Transverse colon (tissue), 4 donors: ENCODE results near the gene TACC2. TPM values are rescaled to one million over a fixed set of nuclear protein-coding genes. Genes with fewer than 3 reads are reported as not detected.
A peak's percentile ranks its signal among the peaks of the same experiment; 100 is the strongest.

Source experiments
- DNase-seq: peaks from one replicate; pipeline ENCODE4 v3.0.0-alpha.2; 2019
- H3K27ac ChIP-seq, 4 donors: fragments of 200-600 bp; sonication (generic); 2 replicates each; pipeline ENCODE4 v1.5.1; 2016 to 2018; ENCODE audit warnings: inconsistent platforms in 4 of 4
- H3K27me3 ChIP-seq: fragments of 200-600 bp; sonication (generic); 2 replicates; pipeline ENCODE4 v1.5.1; 2017; ENCODE audit warnings: inconsistent platforms
- H3K36me3 ChIP-seq, 4 donors: fragments of 200-600 bp; sonication (generic); 2 replicates each; pipeline ENCODE4 v1.5.1; 2017 to 2019; ENCODE audit warnings: inconsistent platforms in 4 of 4
- H3K4me1 ChIP-seq, 4 donors: fragments of 200-600 bp; sonication (generic); 2 replicates each; pipeline ENCODE4 v1.5.1; 2017 to 2020; ENCODE audit warnings: inconsistent platforms in 4 of 4
- H3K4me3 ChIP-seq, 4 donors: fragments of 200-600 bp; sonication (generic); 1 replicate in 1 of 4; 2 replicates in 3 of 4; pipeline versions ENCODE4 v1.5.1 to v1.6.1; 2017 to 2019; ENCODE audit warnings: inconsistent platforms in 4 of 4
- H3K9me3 ChIP-seq, 2 donors: fragments of 200-600 bp; sonication (generic); 2 replicates each; pipeline ENCODE4 v1.5.1; 2017 to 2019; ENCODE audit warnings: inconsistent platforms in 2 of 2
- EP300 ChIP-seq: sonication (generic); formaldehyde crosslinking; IDR thresholded peaks from one replicate; pipeline ENCODE4 v1.6.1; 2017; ENCODE audit warnings: antibody characterized with exemption, low read depth
- POLR2A ChIP-seq: fragments of 450-650 bp; IDR thresholded peaks from one replicate; pipeline ENCODE4 v1.6.1; 2016; ENCODE audit warnings: antibody characterized with exemption, mild to moderate bottlenecking, moderate library complexity
- POLR2AphosphoS5 ChIP-seq, 3 donors: sonication (generic); formaldehyde crosslinking; IDR thresholded peaks; one replicate each; pipeline ENCODE4 v1.6.1; 2016; ENCODE audit warnings: antibody characterized with exemption in 3 of 3
- WGBS, 2 donors: methylation state at CpG; one replicate each; pipeline ENCODE4 v1.1.5; 2018; ENCODE audit warnings: low coverage in 1 of 2; 5-methylcytosine and 5-hydroxymethylcytosine counted together
- in situ Hi-C, 4 donors: fragments of 200-750 bp; cut with MboI; loops; one replicate each; pipeline versions ENCODE4 v1.15.0 to v1.15.1; 2017; ENCODE audit warnings: low sequenced_read_pairs in 3 of 4, low pct_ligation_motif_present in 1 of 4, low pct_unique_long_range_greater_than_20kb in 1 of 4
- intact Hi-C: fragments of 100-400 bp; cut with DNase I; formaldehyde crosslinking; loops from one replicate; pipeline ENCODE4 v1.15.1; 2023; ENCODE audit warnings: low total_unique reads
- total RNA-seq, 4 donors: library from RNA; depleted of rRNA; stranded (reverse); fragments of >200 nt; gene quantifications; one replicate each; pipeline ENCODE4 v1.1.0, GENCODE V29; 2016
- TF ChIP-seq, protein P1 (sequence below), 5 experiments: fragments of 200-600 bp in 3 of 5; fragments of 450-650 bp in 2 of 5; sonication (generic) in 3 of 5; IDR thresholded peaks; 1 replicate in 2 of 5; 2 replicates in 3 of 5; pipeline ENCODE4 v1.5.1; 2016 to 2017; ENCODE audit warnings: antibody characterized with exemption in 5 of 5, inconsistent platforms in 3 of 5, mild to moderate bottlenecking in 2 of 5, moderate library complexity in 1 of 5

Gene TACC2
- total RNA-seq, 4 donors from 2014 or later, result 65.9 to 178 (median 101) TPM

DNA sequence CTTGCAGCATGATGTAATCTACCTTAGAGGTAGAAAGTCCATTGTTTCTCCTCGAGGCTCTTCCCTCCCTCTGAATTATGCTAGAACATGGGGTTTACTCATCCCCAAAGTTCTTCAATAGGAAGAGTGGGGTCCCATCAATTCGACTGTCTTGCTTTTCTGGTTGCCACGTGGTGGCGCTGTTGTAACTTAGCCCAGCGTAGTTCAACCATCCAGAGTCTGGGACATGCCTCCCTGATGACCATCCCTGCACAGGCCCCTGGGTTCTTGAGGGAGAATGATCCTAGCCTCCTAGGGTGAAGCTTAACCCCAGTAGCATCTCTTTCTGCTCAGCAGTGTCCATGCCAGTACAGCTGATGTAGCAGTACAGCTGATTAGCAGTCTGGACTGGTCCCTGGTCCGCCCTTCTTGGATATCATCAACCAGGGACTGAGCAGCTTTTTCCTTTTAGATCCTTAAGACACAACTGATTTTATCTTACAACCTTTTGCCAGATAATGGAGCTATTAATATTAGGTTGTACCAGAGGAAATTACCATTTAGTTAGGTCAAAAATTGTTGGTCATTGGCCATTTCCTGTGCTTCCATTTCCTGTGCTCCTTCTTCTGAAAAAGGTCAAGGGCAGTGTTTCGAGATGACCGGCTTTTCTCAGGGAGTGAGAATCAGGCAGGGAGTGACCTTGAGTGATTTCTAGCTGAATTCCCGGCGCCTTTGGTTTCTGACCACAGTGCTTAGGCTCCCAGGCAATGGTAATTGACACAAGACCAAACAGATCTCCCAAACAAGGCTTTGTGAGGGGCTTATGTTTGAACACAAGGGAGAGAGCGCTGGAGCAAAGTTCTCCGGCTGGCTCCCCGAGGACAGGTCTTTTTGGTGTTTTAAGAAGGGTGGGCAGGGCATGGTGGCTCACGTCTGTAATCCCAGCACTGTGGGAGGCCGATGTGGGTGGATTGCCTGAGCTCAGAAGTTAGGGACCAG lies 65.4 kb downstream of the TACC2 start:
- Histone ChIP-seq H3K4me1 (peaks cover 0 to 29% (median 10%) of the 10 kb centered on the region in 4 donors), H3K9me3 (no peaks in the 10 kb centered on the region), H3K27ac (peak overlapping the region in 2 of 4 donors; percentile 27 to 29), H3K4me3 (no peak overlapping the region), H3K27me3 (no peaks in the 10 kb centered on the region), H3K36me3 (no peaks in the 10 kb centered on the region)
- intact Hi-C loops, result loop anchor here (5.0 kb wide), 1 partner anchor 58 kb away; no protein-coding TSS in a partner anchor
- DNase-seq, result peak; percentile 60
- TF ChIP-seq, protein P1, sequence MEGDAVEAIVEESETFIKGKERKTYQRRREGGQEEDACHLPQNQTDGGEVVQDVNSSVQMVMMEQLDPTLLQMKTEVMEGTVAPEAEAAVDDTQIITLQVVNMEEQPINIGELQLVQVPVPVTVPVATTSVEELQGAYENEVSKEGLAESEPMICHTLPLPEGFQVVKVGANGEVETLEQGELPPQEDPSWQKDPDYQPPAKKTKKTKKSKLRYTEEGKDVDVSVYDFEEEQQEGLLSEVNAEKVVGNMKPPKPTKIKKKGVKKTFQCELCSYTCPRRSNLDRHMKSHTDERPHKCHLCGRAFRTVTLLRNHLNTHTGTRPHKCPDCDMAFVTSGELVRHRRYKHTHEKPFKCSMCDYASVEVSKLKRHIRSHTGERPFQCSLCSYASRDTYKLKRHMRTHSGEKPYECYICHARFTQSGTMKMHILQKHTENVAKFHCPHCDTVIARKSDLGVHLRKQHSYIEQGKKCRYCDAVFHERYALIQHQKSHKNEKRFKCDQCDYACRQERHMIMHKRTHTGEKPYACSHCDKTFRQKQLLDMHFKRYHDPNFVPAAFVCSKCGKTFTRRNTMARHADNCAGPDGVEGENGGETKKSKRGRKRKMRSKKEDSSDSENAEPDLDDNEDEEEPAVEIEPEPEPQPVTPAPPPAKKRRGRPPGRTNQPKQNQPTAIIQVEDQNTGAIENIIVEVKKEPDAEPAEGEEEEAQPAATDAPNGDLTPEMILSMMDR (IDR thresholded peaks at IDR 0.05), result peak; percentile 45 to 72 (median 65)
- TF ChIP-seq POLR2AphosphoS5 (IDR thresholded peaks at IDR 0.05) (no peak), EP300 (no peak), POLR2A (no peak)
- WGBS, 2 donors, result 63 to 80% methylated on average over 1 to 15 of the region's 15 CpGs
- in situ Hi-C loops, result no loop called here

DNA sequence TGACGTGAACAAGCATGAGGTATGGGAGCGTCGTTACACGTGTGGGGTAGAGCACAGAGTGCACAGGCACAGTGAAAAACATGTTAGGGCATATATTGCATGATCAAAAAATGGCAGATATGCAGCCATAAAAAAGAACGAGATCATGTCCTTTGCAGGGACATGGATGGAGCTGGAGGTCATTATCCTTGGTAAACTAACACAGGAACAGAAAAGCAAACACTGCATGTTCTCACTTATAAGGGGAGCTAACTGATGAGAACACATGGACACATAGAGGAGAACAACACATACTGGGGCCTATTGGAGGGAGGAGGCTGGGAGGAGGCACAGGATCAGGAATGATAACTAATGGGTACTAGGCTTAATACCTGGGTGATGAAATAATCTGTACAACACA lies 66.3 kb downstream of the TACC2 start:
- no peak overlapping the region for H3K27ac ChIP-seq
- H3K4me3 ChIP-seq, result no peak overlapping the region
- in situ Hi-C loops (no loop called here), intact Hi-C loops (no loop called here)
- DNase-seq, result no peak
- 82 to 91% methylated on average over 5 of the region's 5 CpGs for WGBS, 2 donors
- H3K27me3 ChIP-seq, result no peaks in the 10 kb centered on the region
- no peaks in the 10 kb centered on the region for H3K36me3 ChIP-seq
- TF ChIP-seq POLR2AphosphoS5 (IDR thresholded peaks at IDR 0.05) (no peak), POLR2A (no peak), EP300 (no peak)
- TF ChIP-seq, protein P1 (IDR thresholded peaks at IDR 0.05), result no peak
- H3K9me3 ChIP-seq, result no peaks in the 10 kb centered on the region
- H3K4me1 ChIP-seq, result peaks cover 0 to 33% (median 14%) of the 10 kb centered on the region in 4 donors

DNA sequence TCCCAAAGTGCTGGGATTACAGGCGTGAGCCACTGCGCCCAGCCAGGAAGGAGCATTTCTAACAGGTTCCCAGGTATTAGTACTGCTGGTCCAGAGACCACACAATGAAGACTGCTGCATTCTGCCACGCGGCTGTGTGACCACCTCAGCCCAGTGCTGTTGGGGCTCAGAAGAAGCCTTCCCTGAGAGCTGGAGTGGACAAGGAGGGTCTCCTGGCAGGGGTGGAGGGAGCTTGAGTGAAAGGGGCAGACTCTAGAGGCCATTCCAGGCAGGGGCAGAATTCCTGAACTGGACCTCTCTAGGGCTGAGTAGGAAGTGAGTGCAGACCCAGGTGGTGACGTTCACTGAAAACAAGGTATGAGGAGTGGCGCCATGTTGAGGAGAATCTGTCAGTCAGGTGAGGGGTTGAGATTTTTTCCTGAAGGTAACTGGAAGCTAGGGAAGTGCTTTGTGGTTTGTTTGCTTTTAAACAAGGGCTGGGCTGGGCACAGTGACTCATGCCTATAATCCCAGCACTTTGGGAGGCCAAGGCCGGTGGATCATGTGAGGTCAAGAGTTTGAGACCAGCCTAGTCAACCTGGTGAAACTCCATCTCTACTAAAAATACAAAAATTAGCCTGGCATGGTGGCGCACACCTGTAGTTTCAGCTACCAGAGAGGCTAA lies 67.6 kb downstream of the TACC2 start:
- peak in 1 of 3 donors; percentile 17 for TF ChIP-seq POLR2AphosphoS5 (IDR thresholded peaks at IDR 0.05)
- TF ChIP-seq, protein P1 (IDR thresholded peaks at IDR 0.05), result no peak
- Histone ChIP-seq H3K4me1 (peaks cover 0 to 29% (median 15%) of the 10 kb centered on the region in 4 donors), H3K4me3 (no peak overlapping the region), H3K36me3 (no peaks in the 10 kb centered on the region), H3K27ac (peak overlapping the region; percentile 7 to 76 (median 56)), H3K27me3 (no peaks in the 10 kb centered on the region), H3K9me3 (no peaks in the 10 kb centered on the region)
- WGBS, 2 donors, result 82% methylated on average over 8 of the region's 8 CpGs; no CpG with 5 or more reads in 1 of the 2 donors
- intact Hi-C loops (no loop called here), in situ Hi-C loops (no loop called here)
- DNase-seq, result peak; percentile 63

DNA sequence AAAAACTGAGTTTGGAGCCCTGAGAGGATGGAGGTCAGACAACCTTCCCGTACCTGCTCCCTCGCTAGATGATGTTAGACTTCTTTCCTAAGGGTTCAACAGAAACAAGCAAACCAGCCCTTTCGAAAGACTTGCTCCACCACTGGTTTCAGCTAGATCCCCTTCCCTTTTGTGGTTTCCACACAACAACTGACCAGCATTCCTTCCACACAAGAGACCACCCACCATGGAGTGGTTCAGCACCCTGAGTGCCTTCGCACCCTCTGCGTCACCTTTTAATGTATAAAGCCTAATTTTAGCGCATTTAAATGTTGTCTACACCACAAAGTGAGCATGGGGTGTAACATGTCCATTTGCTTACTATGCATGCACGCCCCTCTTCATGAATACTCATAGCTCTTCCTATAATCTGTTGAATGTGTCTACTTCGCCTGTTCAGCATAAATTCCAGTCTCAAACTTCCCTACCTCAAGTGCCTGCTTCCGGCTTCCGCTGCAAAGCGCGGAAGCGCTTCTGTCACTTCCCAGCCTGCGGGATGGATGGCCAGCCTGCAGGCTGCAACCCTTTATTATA lies 69.0 kb downstream of the TACC2 start:
- Histone ChIP-seq H3K27me3 (no peaks in the 10 kb centered on the region), H3K9me3 (no peaks in the 10 kb centered on the region), H3K4me3 (no peak overlapping the region), H3K4me1 (peaks cover 6 to 41% (median 23%) of the 10 kb centered on the region in 4 donors), H3K36me3 (no peaks in the 10 kb centered on the region), H3K27ac (no peak overlapping the region)
- no peak for DNase-seq
- intact Hi-C loops (no loop called here), in situ Hi-C loops (no loop called here)
- TF ChIP-seq POLR2AphosphoS5 (IDR thresholded peaks at IDR 0.05) (no peak), EP300 (no peak), POLR2A (no peak)
- TF ChIP-seq, protein P1 (IDR thresholded peaks at IDR 0.05), result no peak
- 80 to 89% methylated on average over 12 to 14 of the region's 14 CpGs for WGBS, 2 donors
